Measurements from ENCODE around the gene MAST2.
"Not testable (repeated sequence)": the region's sequence is repeated elsewhere in the genome, so short reads cannot be mapped to it uniquely, and the experiment has no call there.

Gene MAST2

GRCh38 chr1:45961936-45962335, 158.5 kb downstream of the MAST2 start:
- DNase-seq; in situ Hi-C loops (cut with MboI; ENCODE audit: low pct_unique_long_range_greater_than_20kb, low sequenced_read_pairs): not testable (repeated sequence)

- in situ Hi-C loops (cut with MboI; ENCODE audit: low pct_unique_long_range_greater_than_20kb, low sequenced_read_pairs): no loop called here
- DNase-seq: no peak
Observed at GRCh38 chr1:45968941-45969666, 165.7 kb downstream of the MAST2 start.

- no peak for DNase-seq
- in situ Hi-C loops (cut with MboI; ENCODE audit: low pct_unique_long_range_greater_than_20kb, low sequenced_read_pairs): no loop called here
Observed at GRCh38 chr1:45969866-45970265, 166.5 kb downstream of the MAST2 start.

- no peak for DNase-seq
- in situ Hi-C loops (cut with MboI; ENCODE audit: low pct_unique_long_range_greater_than_20kb, low sequenced_read_pairs): no loop called here
Observed at GRCh38 chr1:45971335-45971734, 167.9 kb downstream of the MAST2 start.

- DNase-seq: no peak
- in situ Hi-C loops (cut with MboI; ENCODE audit: low pct_unique_long_range_greater_than_20kb, low sequenced_read_pairs): no loop called here
Observed at GRCh38 chr1:45971922-45972531, 168.6 kb downstream of the MAST2 start.

GRCh38 chr1:45972621-45973020, 169.2 kb downstream of the MAST2 start:
- DNase-seq: no peak
- in situ Hi-C loops (cut with MboI; ENCODE audit: low pct_unique_long_range_greater_than_20kb, low sequenced_read_pairs): no loop called here

- DNase-seq: no peak
- in situ Hi-C loops (cut with MboI; ENCODE audit: low pct_unique_long_range_greater_than_20kb, low sequenced_read_pairs): no loop called here
Observed at GRCh38 chr1:45973121-45973520, 169.7 kb downstream of the MAST2 start.

- in situ Hi-C loops (cut with MboI; ENCODE audit: low pct_unique_long_range_greater_than_20kb, low sequenced_read_pairs): no loop called here
- no peak for DNase-seq
Observed at GRCh38 chr1:45974541-45975269, 171.3 kb downstream of the MAST2 start.

GRCh38 chr1:45976623-45977022, 173.2 kb downstream of the MAST2 start:
- in situ Hi-C loops (cut with MboI; ENCODE audit: low pct_unique_long_range_greater_than_20kb, low sequenced_read_pairs): no loop called here

GRCh38 chr1:45979074-45979777, 175.8 kb downstream of the MAST2 start:
- DNase-seq: no peak
- in situ Hi-C loops (cut with MboI; ENCODE audit: low pct_unique_long_range_greater_than_20kb, low sequenced_read_pairs): no loop called here

More at GRCh38 chr1:45976623-45977022, 173.2 kb downstream of the MAST2 start:
- no peak for DNase-seq

- in situ Hi-C loops (cut with MboI; ENCODE audit: low pct_unique_long_range_greater_than_20kb, low sequenced_read_pairs): no loop called here
- no peak for DNase-seq
Observed at GRCh38 chr1:45979778-45980176, 176.4 kb downstream of the MAST2 start.

- no peak for DNase-seq
- in situ Hi-C loops (cut with MboI; ENCODE audit: low pct_unique_long_range_greater_than_20kb, low sequenced_read_pairs): no loop called here
Observed at GRCh38 chr1:45982359-45982758, 178.9 kb downstream of the MAST2 start.

GRCh38 chr1:45983967-45984366, 180.6 kb downstream of the MAST2 start:
- in situ Hi-C loops (cut with MboI; ENCODE audit: low pct_unique_long_range_greater_than_20kb, low sequenced_read_pairs): no loop called here
- DNase-seq: no peak

GRCh38 chr1:45987204-45987603, 183.8 kb downstream of the MAST2 start:
- in situ Hi-C loops (cut with MboI; ENCODE audit: low pct_unique_long_range_greater_than_20kb, low sequenced_read_pairs): no loop called here
- DNase-seq: no peak

- no peak for DNase-seq
- in situ Hi-C loops (cut with MboI; ENCODE audit: low pct_unique_long_range_greater_than_20kb, low sequenced_read_pairs): no loop called here
Observed at GRCh38 chr1:45989249-45989648, 185.8 kb downstream of the MAST2 start.

- DNase-seq: no peak
- in situ Hi-C loops (cut with MboI; ENCODE audit: low pct_unique_long_range_greater_than_20kb, low sequenced_read_pairs): no loop called here
Observed at GRCh38 chr1:45994423-45994822, 191.0 kb downstream of the MAST2 start.

GRCh38 chr1:45995298-45995697, 191.9 kb downstream of the MAST2 start:
- DNase-seq: no peak
- in situ Hi-C loops (cut with MboI; ENCODE audit: low pct_unique_long_range_greater_than_20kb, low sequenced_read_pairs): no loop called here

GRCh38 chr1:45998020-45998617, 194.7 kb downstream of the MAST2 start:
- in situ Hi-C loops (cut with MboI; ENCODE audit: low pct_unique_long_range_greater_than_20kb, low sequenced_read_pairs): no loop called here
- DNase-seq: no peak

- in situ Hi-C loops (cut with MboI; ENCODE audit: low pct_unique_long_range_greater_than_20kb, low sequenced_read_pairs): no loop called here
- no peak for DNase-seq
Observed at GRCh38 chr1:45999507-45999906, 196.1 kb downstream of the MAST2 start.
